HG03064 (cell line): ENCODE data around the gene TSGA10IP.

Experiments used
- ATAC-seq: cut with Tn5 transposase; IDR thresholded peaks from one replicate; pipeline ENCODE4 v1.9.1; 2021; ENCODE audit warnings: low read depth; ENCODE audit not compliant: unreplicated experiment

TSGA10IP gene

DNA sequence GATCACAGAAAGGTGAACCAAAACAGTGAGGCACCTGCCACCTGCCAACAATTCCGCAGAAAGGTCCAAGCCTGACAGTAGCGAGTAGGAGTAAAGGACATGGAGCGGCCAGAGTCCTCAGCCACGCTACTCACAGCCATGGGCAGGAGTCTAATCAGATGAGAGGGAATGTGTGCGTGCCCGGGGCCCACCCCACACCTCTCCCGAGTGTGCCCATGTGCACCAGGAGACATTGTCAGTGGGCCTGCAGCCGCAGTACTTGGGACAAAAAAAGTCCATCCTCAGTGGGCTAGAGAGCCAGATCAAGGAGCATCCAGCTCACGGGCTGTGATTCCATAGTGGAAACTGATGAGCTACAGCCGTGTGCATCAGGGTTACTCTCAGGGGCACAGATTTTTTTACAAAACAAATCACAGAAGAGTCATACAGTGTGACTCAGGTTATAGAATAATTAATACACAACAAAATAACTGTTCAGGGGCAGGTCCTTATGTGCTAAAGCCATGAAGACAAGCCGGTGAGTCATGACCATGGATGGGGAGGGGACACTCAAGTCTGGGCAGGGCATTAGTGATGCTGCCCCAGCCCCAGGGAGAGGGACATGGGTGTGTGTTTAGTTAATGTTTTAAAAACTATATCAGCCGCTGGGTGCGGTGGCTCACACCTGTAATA, 28.3 kb downstream of the TSGA10IP start:
- ATAC-seq = no peak

GRCh38 chr11:65975771-65976170, 30.5 kb downstream of the TSGA10IP start:
- no peak for ATAC-seq

DNA sequence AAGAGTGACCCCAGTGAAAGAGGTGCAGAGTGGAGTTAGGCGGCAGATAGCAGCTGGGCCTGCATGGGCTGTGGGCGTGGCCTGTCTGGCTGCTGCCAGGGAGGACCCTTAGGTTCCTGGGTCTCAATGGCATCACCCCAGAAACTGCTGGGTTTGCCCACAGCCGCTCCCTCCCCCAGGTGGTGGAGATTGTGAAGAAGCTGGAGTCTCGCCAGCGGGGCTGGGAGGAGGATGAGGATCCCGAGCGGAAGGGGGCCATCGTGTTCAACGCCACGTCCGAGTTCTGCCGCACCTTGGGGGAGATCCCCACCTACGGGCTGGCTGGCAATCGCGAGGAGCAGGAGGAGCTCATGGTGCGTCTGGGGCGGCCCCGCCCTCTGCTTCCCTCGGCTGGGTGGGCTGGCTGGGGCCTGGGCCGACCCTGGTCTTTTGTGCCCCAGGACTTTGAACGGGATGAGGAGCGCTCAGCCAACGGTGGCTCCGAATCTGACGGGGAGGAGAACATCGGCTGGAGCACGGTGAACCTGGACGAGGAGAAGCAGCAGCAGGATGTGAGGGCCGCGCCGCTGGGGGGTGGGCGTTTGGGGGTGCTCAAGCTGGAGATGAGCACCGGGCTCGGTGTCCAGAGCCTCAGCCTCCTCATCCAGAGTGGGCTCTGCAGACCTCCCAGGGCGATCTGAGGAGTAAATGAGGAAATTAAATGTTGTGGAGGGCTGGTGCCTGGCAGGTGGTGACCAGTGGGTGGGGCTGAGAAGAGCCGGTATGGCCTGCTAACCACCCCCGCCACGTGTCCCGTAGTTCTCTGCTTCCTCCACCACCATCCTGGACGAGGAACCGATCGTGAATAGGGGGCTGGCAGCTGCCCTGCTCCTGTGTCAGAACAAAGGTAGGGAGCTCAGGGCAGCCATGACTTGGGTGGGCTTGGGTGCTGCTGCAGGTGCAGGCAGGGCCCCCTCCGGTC, 31.2 kb downstream of the TSGA10IP start:
- no peak for ATAC-seq

- no peak for ATAC-seq
These were observed 32.5 kb downstream of the TSGA10IP start for GRCh38 chr11:65977621-65978390.

DNA sequence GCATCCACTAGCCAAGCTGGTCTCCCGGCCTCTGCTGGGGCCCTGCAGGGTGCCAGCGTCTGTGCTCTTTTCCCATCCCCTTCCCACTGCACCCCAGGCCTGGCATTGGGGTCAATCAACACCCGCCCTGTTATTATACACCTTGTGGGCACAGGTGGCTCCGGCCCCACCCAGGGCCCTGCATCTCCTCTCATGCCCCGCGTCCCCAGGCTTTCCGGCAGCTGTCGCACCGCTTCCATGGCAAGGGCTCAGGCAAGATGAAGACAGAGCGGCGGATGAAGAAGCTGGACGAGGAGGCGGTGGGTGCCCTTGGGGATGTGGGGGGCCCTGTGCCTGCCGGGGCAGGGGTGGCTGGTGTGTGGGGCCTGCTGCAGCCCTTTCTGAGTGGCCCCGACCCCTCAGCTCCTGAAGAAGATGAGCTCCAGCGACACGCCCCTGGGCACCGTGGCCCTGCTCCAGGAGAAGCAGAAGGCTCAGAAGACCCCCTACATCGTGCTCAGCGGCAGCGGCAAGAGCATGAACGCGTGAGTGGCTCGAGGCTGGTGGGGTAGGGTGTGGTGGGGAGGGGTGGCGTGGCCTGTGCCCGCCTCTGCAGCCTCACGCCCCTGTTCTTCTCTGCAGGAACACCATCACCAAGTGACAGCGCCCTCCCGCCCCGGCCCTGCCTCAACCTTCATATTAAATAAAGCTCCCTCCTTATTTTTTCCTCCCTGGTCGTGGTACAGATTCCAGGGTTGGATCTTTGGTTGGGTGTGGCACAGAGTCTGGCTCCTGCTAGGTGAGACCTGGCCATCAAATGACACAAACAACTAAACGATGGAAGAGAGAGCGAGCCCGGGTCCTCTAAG, 33.3 kb downstream of the TSGA10IP start:
- no peak for ATAC-seq

- no peak for ATAC-seq
These were observed 34.0 kb downstream of the TSGA10IP start for GRCh38 chr11:65979261-65979759.

DNA sequence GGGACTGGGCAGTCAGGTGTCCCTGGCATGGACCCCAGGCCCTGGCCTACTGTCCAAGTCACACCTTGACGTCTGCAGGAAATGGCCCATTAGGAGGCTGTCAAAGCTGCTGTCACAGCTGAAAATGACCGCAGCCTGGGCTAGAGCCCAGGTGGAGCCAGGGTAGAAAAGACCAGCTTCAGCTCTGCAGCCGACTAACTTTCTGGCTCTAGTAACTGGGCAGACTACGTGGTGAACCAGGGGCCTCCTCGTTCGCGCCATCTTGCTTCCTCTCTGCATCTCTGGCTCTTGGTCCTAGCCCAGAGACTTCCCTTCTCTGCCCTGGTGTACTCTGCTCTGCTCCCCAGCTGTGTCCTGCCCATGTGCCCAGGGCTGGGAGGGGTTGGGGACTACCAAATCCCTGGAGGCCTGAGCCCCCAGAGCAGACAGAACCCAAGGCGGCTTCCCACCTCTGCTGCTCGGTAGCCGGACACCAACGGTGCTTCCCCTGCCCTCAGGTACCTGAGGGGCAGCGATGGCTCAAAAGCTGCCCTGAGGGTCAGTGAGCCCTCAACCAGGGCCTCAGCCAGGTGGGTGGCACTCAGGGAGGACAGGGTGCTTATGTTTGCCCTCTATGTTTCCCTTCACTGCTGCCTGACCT, 35.9 kb downstream of the TSGA10IP start:
- no peak for ATAC-seq

- no peak for ATAC-seq
These were observed 36.9 kb downstream of the TSGA10IP start for GRCh38 chr11:65981972-65982823.

GRCh38 chr11:65982824-65983588, 37.7 kb downstream of the TSGA10IP start:
- ATAC-seq = no peak

DNA sequence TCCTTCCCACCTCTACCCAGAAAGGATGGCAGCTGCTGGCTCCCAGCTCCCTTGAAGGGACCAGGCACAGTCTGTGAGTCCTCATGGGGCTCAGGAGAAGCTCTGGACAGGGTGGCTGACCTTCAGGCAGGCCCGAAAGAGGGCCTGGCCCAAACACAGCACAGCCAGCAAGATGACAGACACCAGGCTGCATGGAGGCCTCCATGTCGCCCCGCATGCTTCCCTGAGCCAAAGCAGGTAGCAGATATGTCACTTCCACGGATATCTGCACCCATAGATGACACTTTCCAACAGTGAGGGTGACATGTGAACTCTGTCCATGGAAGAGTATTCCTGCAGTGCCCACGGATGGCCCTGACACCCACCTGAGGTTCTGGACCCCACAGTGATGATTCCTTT, 38.3 kb downstream of the TSGA10IP start:
- no peak for ATAC-seq

- ATAC-seq = no peak
These were observed 42.1 kb downstream of the TSGA10IP start for GRCh38 chr11:65987336-65987735.

DNA sequence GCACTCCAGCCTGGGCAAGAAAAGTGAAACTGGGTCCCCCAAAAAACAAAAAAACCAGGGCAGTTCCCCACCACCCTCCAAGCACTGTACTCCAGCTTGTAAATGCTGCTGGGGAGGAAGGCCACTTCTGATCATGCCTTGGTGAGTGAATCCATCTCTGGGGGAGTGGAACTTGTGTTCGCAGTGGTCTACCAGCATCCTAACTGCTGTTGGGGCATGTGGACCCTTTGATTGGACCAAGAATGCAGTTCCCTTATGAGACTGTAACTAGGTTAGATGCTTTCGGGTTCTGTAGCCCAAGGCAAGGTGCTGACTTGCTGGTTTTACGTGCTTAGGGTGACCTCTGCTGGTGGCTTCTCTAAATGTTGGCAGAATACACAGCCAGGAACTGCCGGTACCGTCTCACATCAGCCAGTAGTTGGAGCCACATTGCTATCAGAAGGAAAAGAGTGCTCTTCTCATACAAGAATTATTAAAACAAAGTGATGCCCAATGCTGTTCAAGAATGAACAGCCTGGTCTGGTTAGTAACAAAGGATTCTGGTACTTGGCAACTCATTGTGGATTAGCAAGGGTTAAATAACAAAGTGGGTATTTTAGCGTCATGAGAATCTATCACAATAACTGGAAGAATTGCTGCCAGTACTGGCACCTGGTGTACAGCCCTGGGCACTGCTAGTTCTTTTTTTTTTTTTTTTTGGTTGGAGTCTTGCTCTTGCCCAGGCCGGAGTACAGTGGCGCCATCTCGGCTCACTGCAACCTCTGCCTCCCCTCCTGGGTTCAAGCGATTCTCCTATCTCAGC, 43.7 kb downstream of the TSGA10IP start:
- ATAC-seq = peak; percentile 95

DNA sequence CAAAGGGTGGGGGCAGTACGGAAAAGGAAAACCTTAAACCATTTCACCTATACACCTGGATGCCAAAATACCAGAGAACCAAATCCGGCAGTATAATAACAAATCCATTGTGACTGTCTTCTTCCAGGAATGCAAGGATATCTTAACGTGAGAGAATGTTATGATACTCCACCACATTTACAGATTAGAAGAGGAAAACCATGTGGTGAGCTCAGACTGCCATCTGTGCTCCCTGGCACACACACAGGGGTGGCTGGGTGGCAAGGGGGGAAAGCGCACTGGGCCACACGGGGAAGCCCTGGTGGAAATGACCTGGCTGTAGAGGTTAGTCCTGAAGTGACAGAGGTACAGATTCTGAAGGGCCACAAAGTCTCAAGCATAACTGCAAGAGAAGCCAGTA, 46.8 kb downstream of the TSGA10IP start:
- no peak for ATAC-seq

DNA sequence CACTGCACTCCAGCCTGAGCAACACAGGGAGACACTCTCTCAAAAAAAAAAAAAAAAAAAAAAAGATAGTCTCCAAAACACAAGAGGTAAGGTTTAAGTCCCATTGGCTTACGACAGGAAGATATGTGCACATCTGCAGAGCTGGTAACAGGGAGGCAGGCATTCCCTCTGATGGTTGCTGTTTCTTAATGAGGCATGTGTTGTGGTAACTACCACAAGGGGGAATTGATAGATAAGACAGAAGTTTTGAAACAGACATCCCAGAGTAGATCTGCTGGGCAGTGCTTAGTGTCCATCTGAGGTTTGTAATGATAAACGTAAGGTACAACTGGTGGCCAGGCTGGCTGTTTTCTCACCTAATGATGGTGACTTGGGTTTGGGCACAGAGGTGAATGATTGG, 52.0 kb downstream of the TSGA10IP start:
- ATAC-seq = no peak

GRCh38 chr11:66001942-66002647, 56.8 kb downstream of the TSGA10IP start, which contains the start of the genes BANF1 and EIF1AD:
Gene BANF1, plus strand, starts transcription at chr11:66002503. Its CDS starts 748 bp downstream, at chr11:66003251.
Gene EIF1AD, minus strand, starts transcription at chr11:66002157. Its CDS starts 1,768 bp downstream, at chr11:66000389.
- peak; percentile 68 for ATAC-seq

DNA sequence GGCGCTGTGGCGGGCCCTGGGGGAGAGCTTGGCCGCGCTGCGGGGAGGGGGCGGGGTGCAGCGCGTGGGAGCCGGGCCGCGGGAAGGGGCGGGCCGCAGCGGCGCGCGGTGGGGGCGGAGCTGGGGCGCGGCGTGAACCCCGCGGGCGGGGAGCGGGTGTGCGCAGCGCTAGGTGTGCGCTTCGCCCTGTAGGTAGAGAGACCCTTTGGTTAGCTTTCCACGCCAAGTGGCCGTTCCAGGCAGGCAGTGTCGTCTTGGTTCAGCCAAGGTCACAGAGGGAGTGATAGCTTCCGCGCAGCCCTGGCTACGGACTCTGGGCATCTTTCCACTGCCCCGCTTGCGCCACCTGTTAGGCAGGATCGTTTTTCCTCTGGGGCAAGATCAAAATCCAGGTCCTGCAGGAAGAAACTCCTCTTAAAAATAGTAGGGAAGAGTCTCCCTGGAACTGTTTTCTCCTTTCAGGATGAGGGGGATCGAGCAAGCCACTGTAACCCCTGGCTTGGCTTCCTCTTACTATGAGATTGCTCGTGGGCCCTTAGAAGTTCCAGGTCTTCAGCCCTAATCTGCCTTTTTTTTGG, 57.5 kb downstream of the TSGA10IP start:
- peak; percentile 41 for ATAC-seq
